Stimulated activated CD4-positive, alpha-beta T cell treated with anti-CD3 and anti-CD28 coated beads, Interleukin-2, amount 100 ng/mL, for 4 hours (primary cell): ENCODE measurements around the gene PRKCB.
"Not testable (repeated sequence)": the region's sequence is repeated elsewhere in the genome, so short reads cannot be mapped to it uniquely, and the experiment has no call there.

ENCODE experiments used
- DNase-seq: peaks from one replicate; pipeline ENCODE4 v3.0.0-alpha.2; 2020; ENCODE audit warnings: low read depth

The PRKCB gene

DNA sequence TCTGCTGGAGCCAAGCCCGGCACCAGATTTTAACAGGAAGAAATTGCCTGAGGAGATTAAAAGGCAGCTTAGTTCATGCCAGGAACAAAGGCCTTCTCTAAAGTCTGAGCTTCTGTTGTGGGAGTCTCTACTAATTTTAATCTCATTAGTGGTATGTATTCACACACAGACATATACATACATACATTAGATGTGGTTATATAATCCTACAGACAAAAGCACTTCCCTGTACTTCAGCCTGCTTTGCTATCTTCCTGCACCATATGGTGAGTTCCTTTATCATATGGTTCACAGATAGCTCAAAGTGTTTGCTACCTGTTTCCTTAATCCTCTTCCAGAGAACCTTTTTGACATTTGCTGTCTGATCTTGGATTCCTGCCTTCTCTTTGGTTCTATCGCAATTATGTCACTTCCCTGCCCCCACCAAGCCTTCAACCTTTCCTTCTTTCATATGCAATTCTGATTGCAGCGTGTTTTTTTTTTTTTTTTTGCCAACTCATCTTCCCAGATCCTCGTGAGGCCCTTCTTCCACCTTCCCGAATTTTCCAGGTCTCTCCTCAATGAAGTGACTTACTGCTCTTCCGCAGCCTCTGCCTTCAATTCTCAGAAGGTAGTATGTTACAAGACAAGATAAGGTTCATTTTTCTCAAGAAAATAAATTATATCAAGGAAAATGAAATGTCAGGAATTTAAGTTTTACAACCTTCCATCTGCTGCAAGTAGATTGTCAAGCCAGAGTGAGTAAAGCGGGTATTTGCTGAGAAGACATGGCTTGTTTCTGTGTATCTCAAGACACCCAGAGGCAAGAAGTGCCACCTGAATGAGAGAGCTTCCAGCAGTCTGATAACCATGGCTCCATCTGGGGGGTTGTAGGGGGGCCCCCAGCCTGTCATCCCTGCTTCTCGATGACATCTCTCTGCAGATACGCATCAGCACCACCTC, 300.1 kb downstream of the PRKCB start:
- DNase-seq: no peak

DNA sequence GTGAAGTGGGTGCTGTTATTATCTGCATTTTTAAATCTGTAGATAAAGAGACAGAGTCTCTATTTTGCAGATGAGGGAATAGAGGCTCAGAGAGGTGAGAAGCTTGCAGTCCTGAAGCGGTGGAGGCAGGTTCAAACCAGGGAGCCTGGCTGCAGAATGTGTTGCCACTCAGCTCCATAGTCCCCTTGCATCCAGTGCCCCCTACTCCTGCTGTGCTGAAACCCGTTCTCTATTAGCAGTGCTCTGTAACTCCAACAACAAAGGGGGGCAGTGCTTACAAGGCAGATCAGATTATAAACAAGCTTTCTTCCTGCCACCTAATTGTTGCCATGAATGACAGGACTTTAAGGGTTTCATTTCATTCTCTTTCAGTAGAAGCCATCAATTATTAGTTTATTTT, 302.2 kb downstream of the PRKCB start:
- no peak for DNase-seq

DNA sequence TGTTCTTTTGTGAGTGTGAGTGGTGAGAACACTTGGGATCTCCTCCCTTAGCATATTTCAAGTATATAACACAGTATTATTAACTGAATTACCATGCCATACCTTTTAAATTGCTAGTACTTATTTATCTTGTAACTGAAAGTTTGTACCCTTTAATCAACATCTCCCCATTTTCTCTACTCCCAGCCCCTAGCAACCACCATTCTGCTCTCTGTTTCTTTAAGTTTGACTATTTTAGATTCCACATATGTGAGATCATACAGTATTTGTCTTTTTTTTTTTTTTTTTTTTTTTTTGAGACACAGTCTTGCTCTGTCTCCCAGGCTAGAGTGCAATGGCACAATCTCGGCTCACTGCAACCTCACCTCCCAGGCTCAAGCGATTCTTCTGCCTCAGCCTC, 302.8 kb downstream of the PRKCB start:
- DNase-seq: no peak

DNA sequence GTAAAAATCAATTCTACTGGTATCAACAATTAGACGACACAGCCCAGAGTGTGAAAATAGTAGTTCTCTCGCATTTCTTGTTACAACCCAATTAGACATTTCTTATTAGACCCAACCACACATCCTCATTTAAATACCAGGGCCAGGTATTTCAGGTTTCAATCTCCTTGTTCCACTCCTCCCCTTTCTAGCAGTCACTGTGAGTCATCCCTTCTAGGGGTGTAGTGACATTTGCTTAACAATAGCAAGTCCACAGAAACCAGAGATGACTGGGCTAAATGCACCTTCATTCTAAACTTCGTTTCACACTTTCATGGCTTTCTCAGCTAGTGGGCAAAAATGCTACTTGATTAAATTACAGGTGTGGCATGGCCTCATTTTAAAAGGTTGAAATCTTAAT, 303.5 kb downstream of the PRKCB start:
- no peak for DNase-seq

DNA sequence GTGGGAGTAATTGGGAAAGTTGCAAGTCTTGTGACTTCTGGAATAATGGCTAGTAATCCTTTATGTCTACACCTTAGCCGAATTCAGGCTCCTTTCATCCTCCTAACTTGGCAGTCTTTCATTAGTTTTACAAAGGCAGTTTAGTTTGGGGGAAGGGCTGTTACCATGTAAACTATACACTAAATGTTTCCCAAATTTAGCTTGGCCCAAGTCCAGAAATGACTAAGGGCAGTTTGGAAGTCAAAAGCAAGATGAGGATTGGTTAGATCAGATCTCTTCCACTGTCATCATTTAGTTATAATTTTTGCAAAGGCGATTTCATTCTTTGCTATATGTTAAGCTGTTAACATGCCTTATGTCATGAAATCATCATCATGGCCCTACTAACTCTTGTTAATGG, 304.9 kb downstream of the PRKCB start:
- DNase-seq: no peak

DNA sequence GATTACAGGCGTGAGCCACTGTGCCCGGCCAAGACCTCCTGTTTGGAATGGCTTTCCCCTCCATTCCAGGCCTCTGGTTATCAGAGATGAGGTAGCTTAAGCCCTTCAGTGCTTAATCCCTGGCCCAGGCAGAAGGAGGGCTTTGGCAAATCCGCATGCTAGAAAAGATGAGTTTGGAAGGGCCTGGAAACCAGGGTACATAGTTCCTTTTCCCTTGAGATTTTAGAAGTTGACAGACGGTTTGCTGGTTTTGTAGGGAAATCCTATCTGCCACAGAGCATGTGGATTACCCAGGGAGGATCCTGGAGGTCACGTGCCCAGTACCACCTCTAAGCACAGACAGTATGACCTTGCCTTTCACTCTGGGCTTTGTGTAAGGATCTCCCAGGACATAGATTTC, 305.7 kb downstream of the PRKCB start:
- DNase-seq: no peak

DNA sequence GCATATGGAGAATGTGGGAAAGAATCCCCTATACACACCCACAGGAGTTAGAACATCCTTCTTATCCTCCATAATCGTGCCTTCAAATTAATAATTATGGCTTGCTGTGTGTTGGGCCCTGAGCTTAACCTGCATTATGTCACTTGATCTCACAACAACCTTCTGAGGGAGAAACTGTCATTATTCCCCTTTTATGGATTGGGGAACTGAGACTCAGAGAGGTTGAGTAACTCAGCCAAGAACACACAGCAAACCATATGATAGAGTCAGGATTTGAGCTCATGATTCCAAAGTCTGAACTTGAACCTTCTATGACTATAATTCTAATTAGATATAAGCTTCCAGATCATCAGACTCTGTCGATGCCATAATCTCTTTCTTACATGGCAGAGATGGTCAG, 306.1 kb downstream of the PRKCB start:
- DNase-seq: no peak

DNA sequence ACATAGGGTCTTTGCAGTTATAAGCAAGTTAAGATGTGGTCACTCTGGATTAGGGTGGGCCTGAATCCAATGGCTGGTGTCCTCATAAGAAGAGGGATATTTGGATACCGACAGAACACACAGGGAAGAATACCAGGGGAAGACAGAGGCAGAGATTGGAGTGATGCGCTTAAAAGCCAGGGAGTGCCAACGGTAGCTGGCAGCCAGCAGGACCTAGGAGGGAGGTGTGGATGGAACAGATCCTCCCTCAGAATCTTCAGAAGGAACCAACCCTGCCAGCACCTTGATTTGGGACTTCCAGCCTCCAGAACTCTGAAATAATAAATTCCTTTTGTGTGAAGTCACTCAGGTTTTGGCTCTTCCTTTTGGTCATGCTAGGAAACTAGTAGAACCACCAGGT, 310.1 kb downstream of the PRKCB start:
- DNase-seq: no peak

DNA sequence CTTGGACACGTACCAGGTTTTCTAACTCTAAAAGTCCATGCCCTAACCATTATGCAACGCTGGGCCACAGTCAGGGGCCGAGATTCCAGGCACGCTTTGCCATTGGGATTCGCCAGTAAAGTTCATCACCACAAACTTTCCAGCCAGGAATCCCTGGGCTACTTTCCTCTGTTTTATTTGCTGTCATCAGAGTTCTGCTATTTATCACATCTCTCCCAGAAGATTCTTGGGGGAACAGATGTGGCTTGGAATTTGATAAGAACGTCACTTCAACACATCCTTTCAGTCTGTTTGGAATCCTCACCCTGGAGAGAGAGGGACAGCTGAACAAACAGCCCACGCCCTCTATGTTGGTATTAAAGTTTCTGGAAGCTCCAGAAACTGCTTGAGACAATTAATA, 310.7 kb downstream of the PRKCB start:
- DNase-seq: no peak

DNA sequence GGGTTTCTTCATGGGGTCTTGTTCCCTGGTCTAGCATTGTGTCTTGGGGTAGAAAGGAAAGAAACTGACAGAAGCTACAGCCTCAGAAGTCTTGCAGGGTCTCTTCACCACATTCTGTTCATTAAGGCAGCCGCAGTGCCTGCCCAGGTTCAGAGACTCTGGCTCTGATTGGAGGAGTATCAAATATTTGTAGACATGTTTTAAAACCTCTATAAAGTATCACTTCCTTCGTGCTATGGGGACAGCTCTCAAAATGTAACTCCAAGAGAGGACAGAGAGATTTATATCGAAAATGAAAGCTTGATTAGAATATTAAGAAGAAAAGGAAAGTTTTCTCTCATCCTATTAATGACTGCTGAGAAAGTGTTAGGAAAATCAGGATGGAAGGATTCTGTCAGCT, 313.3 kb downstream of the PRKCB start:
- DNase-seq: no peak

DNA sequence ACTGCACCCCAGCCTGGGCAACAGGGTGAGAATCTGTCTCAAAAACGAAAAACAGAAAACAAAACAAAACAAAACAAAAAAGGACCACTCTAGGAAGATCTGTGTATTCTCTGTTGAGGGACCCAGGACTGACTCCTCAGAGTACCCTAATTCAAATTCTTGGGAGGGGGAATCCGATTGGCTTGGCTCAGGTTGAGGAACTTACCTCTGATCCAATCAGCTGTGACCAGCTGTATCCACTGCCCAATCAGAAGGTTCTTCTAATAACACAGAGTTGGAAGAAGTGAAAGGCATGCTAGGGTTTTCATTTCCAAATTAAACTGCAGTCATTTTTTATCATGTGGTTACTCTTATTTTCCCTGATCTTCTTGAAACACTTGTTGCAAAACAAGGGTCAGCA, 314.5 kb downstream of the PRKCB start:
- DNase-seq: no peak

DNA sequence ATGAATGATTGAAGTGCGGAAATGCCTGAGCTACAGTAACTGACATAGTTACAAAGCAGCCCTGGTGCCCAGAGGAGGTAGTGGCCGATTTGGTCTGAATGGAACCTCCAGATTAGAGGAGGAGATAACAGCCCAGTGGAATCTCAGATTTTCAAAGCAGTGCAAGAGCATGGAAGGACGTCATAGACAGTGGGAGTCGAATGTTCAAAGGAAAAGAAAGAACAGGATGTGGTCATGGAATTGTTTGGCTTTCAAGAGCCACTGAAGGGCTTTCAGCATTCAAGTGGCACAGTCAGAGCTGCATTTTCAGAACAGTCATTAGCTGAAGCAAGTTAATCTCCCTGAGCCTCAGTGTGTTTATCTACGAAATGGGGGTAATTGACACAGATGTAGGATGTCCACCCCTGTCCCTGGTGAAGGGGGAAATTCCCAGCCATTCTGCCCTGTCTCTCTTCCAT, 315.7 kb downstream of the PRKCB start:
- no peak for DNase-seq

DNA sequence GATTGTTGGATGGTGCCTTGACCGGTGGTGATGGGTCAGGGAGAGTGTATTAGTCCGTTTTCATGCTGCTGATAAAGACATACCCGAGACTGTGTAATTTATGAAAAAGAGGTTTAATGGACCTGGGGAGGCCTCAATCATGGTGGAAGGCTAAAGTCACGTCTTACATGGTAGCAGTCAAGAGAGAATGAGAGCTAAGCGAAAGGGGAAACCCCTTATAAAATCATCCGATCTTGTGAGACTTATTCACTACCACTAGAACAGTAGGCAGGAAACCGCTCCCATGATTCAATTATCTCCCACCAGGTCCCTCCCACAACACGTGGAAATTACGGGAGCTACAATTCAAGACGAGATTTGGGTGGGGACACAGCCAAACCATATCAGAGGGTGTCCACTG, 316.3 kb downstream of the PRKCB start:
- DNase-seq: not testable (repeated sequence)

DNA sequence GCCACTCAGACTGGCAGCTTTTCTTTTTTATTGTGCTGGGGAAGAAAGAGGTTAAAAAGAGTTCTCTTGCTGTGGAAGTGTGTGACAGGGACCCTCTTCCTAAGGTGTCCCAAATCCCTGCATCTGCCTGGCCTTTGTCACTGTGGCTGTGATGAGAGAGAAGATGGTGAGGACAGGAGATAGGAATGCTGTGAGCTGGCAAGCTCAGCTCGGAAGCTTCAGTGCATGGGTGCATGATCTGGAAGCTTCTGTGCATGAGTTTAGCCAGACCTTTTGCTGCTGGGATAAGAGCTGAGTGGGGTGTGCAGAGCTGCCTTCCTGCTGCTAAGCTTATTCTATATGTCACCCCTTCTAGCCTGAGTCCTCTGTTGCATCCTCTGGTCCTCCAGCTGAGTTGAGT, 317.0 kb downstream of the PRKCB start:
- DNase-seq: no peak

DNA sequence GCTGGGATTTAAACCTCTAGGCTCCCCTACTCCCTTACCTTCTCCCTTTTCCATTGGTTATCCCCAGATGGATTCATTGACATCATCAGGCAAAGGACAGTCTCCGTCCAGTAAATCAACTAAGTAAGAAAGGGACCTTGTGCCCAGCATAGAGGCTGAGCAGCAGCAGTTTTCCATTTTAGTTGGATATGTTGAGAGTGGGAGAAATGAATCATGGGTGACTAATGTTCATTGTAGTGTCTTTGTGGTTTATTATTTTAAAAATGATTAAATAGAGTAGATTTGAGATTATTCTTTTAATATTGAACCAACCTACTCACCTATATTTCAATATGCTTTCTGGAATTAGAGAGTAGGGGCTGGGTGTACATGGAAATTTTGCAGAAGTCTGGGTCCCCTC, 321.0 kb downstream of the PRKCB start:
- no peak for DNase-seq

DNA sequence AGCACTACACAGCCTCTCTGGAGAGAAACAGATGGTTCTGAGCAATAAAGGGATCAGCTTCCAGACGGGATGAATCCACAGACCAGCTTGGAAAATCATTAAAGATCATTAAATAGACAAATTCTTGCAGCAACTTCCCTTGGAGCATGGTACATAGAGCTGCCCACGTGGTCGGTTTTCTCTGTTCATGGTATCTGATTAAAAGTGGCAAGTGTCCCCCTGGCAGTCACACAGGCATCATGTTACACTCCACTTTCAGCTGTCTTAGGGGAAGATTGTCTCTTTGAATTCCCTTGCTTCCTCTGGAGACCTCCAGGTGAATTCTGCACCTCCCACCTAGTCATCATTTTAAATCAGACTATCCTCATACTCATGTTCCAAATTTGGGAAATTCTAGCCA, 328.2 kb downstream of the PRKCB start:
- no peak for DNase-seq

DNA sequence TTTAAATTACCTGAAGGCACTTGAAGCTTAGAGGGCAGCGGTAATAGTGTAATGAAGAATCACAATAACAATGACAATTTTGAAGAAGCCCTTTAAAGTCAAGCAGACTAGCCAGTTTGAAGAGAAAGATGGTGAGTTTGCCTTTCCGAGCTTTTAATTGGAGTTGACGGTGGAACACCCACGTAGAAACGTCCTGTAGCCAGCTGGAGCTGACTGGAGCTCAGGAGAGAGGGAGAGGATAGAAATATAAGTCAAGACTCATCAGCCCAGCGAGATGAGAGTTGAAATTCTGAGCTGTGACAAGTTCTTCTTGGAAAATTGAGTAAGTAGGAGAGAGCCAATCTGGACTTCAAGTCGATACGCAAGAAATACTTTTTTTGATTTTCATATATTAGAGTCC, 328.6 kb downstream of the PRKCB start:
- no peak for DNase-seq

DNA sequence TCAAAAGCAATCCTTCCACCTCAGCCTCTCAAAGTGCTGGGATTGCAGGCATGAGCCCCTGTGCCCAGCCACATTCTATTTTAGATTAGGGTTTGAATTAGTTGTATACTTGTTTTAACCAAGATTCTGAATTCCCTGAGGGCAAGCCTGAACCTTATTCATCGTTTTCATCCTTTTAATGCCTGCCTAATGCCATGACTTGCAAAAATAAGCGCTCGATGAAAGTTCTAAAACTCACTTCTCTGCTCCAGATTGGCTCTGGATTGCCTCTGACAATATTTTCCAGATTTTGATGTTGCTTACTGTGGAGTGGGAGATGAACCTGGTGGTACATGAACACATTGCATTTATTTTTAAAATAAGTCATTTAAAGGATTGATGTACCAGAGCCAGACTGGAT, 329.5 kb downstream of the PRKCB start:
- no peak for DNase-seq

DNA sequence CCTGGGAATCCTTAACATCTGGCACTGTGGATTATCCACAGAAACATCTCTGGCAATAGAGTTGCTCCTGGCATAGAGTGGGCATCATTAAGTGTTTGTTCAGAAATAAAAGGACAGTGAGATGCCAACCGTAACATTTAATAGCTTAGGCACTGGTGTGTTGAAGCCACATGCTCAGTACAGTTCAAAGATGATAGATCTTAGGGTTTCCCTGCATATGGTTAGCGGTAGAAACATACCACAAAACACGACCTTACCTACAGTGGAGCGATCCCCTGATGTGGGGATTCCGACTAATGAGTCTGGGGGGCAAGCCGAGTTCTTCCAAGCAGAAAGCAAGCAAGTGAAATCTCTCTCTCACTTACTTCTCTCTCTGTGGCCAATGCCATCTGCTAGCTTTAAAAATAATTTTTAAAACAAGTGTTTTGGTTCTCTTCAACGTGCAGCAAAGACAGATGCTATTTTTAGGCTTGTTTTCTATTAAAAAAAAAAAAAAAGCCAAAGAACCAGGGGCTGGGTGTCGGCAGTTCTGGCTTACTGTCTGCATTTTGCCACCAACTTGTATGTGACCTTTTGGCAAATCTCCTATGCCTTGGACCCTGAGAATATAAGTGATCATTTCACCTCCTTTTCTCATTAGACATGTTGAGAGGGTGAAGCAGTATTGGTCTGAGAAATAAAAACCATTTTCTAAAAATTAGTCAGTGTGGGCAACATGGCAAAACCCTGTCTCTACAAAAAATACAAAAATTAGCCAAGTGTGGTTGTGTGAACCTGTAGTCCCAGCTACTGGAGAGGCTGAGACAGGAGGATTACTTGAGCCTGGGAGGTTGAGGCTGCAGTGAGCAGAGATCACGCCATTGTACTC, 331.1 kb downstream of the PRKCB start:
- DNase-seq: no peak

DNA sequence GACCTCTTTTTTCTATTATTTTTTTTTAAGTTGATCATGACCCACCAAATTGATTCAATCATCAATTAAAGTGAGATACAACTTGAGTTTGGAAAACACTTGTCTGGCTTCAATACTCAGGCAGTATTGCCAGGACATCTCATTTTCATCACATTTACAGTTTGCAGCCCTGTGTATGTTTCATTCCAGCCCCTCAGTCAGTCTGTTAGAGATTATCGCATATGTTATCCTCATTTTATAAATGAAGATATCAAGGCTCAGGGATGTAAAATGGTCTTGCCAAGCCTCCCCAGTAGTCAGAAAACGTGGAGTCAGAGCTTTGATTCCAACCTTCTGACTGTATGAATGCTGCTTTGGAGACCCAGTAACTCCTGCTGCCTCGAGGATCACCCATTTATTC, 333.1 kb downstream of the PRKCB start:
- no peak for DNase-seq

DNA sequence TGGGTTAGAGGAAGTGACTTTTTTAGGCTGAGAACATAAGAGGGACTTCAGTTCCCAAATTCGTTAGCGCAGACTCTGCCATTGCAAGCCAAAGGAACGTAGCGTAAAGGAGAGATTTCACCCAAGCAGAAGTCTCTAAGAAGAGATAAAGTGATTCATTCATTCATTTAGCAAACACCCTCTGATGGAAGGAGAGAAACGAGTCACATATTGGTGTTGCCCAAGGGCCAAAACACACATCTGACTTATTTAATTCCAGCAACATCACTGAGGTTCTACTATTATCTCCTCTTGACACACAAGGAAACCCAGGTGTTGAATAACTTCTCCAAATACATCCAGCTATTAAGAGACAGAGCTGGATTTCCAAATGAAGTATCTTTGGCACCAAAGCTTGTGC, 334.6 kb downstream of the PRKCB start:
- DNase-seq: no peak

DNA sequence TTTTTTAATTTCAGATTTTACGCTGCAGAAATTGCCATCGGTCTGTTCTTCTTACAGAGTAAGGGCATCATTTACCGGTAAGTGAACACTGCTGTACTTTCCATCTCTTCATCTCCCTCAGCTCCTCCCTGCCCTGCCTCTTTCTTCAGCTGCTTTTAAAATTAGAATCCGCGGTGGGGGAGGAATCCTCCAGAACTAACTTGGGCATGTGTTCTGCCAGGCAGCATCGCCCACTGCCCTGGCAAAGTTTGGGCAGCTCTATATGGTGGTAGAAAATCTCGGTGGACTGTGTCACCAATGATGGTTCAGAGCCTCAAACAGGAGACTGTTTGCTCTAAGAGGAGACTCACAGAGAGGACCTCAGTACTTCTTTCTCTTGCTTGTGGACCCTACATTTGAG, 338.7 kb downstream of the PRKCB start:
- DNase-seq: no peak

DNA sequence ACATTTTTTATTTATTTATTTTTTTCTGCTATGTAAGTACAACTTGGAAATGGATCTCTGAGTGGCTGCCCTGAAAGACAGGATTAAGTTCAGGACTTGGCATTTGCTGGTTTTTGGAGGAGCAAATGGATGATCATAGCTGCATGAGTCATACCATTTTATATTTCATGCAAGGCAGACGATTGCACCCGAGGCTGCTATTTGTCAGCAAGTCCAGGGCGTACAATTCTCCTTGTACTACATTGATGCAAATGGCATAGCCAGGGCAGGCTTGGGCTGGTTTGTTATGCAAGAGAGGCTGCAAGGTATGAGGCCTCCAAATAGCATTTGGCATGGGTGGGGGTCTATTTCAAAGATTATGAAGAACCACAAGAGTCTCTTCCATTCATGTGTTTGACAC, 339.2 kb downstream of the PRKCB start:
- no peak for DNase-seq
